Fibroblast of the conjunctiva (primary cell): ENCODE results near the gene TEKT2.

Experiments
- DNase-seq: peaks from one replicate; pipeline ENCODE4 v3.0.0-alpha.2; 2010; ENCODE audit warnings: low read depth

The TEKT2 gene

GRCh38 chr1:36087233-36088123 lies 3.6 kb downstream of the TEKT2 start:
- DNase-seq: no peak

GRCh38 chr1:36088265-36088576 lies 4.3 kb downstream of the TEKT2 start:
- DNase-seq: no peak

GRCh38 chr1:36088577-36089392 lies 4.9 kb downstream of the TEKT2 start, which contains the start of gene ADPRS:
ADPRS (plus strand) TSS chr1:36088892; CDS start chr1:36088905, 13 bp downstream.
- DNase-seq: peak; percentile 69

- no peak for DNase-seq
Measured at GRCh38 chr1:36089393-36090121, 5.7 kb downstream of the TEKT2 start.

GRCh38 chr1:36091141-36091540 lies 7.2 kb downstream of the TEKT2 start:
- DNase-seq: no peak

GRCh38 chr1:36091698-36092097 lies 7.8 kb downstream of the TEKT2 start:
- DNase-seq: no peak

- DNase-seq: no peak
Measured at GRCh38 chr1:36092166-36092797, 8.4 kb downstream of the TEKT2 start.

- no peak for DNase-seq
Measured at GRCh38 chr1:36092798-36093185, 8.9 kb downstream of the TEKT2 start.

- DNase-seq: no peak
Measured at GRCh38 chr1:36093226-36093625, 9.3 kb downstream of the TEKT2 start.

GRCh38 chr1:36093929-36094328 lies 10.0 kb downstream of the TEKT2 start:
- no peak for DNase-seq

GRCh38 chr1:36094621-36095061 lies 10.7 kb downstream of the TEKT2 start:
- peak; percentile 43 for DNase-seq

- no peak for DNase-seq
Measured at GRCh38 chr1:36095760-36096405, 12.0 kb downstream of the TEKT2 start.

GRCh38 chr1:36096500-36097432 lies 12.9 kb downstream of the TEKT2 start:
- DNase-seq: no peak

GRCh38 chr1:36097693-36098585 lies 14.0 kb downstream of the TEKT2 start:
- DNase-seq: no peak

GRCh38 chr1:36098650-36099365 lies 14.9 kb downstream of the TEKT2 start:
- no peak for DNase-seq

GRCh38 chr1:36099681-36100341 lies 15.9 kb downstream of the TEKT2 start:
- peak; percentile 49 for DNase-seq

GRCh38 chr1:36100376-36100775 lies 16.5 kb downstream of the TEKT2 start:
- DNase-seq: no peak

GRCh38 chr1:36101546-36101945 lies 17.7 kb downstream of the TEKT2 start:
- no peak for DNase-seq
